ENCODE measurements around the gene NCOA7.

GRCh38 chr6:125899726-125900182 lies 109.0 kb downstream of the NCOA7 start:
- TF ChIP-seq CTCF (IDR thresholded peaks at IDR 0.05) (no peak), POLR2A (IDR thresholded peaks at IDR 0.05) (no peak), EP300 (IDR thresholded peaks at IDR 0.05) (no peak)
